HG03442 (cell line): Measurements from ENCODE around the gene TRIO.

ENCODE experiments used
- ATAC-seq: cut with Tn5 transposase; IDR thresholded peaks from one replicate; pipeline ENCODE4 v1.9.1; 2021; ENCODE audit warnings: mild to moderate bottlenecking, moderate library complexity; ENCODE audit not compliant: unreplicated experiment

Gene TRIO

GRCh38 chr5:14145435-14146334, 2.5 kb downstream of the TRIO start:
- no peak for ATAC-seq

GRCh38 chr5:14146725-14147124, 3.6 kb downstream of the TRIO start:
- ATAC-seq, result no peak

DNA sequence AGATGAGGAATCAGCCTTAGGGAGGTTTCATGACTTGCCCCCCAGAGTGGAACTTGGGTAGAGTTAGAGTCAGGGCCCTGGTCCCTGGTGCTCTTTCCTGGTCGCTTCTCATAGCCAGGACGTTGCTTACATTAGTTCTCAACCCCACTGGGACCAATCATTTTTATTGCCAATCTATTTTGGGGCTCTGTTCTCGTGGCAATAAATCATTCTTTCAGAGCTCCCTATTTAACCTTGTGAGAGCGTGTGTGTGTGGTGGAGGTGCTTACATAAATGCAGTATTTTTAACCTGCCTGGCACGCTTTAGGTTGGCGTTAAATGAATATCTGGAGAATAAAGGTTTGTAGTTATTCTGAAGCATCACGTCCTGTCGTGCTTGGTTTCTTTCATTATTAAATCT, 4.1 kb downstream of the TRIO start:
- no peak for ATAC-seq

GRCh38 chr5:14148483-14148882, 5.3 kb downstream of the TRIO start:
- no peak for ATAC-seq

- ATAC-seq, result no peak
These were observed 5.9 kb downstream of the TRIO start for GRCh38 chr5:14148890-14149671.

GRCh38 chr5:14149672-14150274, 6.6 kb downstream of the TRIO start:
- no peak for ATAC-seq

- no peak for ATAC-seq
These were observed 8.3 kb downstream of the TRIO start for GRCh38 chr5:14151416-14151815.

DNA sequence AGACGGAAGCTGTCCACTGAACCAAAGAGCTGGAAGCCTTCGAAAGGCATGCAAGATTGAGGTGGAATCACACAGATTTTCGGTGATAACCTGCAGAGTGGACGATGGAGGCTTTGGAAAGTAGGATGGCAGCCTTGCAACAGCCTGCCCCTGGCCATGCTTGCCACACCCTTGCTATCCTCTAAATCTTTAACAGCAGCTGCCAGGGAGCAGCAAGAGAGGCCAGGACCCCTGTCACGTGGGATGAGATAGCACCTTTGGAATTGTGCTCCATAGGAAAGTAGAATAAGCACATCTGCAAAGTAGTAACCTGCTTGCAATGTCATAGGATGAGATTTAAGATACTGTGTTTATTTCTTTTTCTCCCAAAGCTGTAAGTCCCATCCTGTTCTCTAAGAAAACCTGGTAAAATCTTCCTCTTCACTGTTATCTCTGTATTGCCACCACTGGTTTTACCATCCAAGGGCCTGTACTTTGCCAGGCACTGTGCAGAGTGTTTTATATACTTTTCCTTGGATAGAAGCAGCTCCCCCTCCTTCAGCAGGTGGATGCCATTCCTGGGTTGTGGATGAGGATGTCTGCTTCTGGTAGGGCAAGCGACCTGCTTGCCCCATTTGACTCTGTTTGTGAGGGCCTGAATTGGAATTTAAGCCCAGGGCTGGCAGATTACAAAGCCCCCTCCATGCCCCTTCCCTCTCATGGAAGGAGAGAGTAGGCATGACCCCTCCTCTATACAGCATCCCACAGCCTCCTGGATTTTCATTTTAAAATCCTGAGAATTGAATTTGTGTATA, 10.1 kb downstream of the TRIO start:
- no peak for ATAC-seq

GRCh38 chr5:14153932-14154731, 11.0 kb downstream of the TRIO start:
- peak; percentile 36 for ATAC-seq

GRCh38 chr5:14155075-14155474, 11.9 kb downstream of the TRIO start:
- peak; percentile 47 for ATAC-seq

GRCh38 chr5:14155739-14156138, 12.6 kb downstream of the TRIO start:
- no peak for ATAC-seq

DNA sequence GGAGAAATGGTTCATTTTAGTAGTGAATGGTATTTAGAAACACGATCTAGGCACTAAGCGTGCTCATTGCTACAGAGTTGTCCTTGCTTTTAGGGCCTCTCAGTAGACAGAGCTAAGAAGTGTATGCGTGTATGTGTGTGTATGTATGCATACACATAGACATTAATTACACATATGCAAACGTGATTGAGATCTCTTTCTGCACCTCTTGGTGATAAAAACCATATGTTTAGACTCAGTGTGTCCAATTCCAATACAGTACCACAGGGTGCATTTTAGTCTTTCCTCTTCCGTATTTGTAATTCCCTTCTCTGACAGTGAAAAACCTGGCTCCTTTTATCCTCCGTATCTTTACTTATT, 13.1 kb downstream of the TRIO start:
- ATAC-seq, result peak; percentile 2

DNA sequence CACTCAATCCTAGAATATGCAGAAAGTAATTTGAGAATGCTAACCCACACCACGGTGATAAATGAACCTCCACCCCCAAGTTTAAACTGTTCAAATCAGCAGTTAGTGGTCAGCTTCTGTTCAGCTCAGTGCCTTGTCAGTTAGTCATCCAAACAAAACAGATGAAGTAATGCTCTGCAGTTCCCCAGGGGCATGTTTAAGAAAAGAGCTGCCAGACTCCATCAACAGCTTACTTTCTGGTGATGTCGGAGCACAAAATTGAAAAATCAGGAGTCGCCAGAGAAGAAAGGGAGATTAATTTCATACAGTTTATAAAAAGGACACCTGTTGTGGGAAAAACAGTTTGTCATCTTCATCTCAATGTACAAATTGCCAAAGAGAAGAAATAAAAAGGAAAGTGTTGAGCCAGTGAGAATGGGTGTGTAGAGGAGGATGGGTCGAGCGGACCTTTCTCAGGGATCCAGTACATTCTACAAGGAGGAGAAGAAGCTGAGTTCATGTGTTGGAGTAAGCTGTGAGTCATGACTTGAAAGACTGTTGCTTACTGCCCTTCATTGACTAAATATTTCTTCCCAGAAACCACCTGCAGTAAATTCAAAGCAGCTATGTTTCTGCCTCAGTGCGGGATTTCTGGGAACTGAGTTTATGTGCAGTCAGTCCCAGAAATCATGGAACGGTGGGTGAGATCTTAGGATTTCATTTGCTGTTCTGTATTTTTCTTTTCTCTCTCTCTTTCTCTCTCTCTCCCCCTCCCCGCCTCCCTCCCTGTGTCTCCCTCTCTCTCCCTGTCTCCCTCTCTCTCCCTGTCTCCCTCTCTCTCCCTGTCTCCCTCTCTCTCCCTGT, 13.7 kb downstream of the TRIO start:
- peak; percentile 64 for ATAC-seq

- ATAC-seq, result no peak
These were observed 14.3 kb downstream of the TRIO start for GRCh38 chr5:14157493-14157782.

GRCh38 chr5:14158890-14159666, 15.9 kb downstream of the TRIO start:
- ATAC-seq, result no peak

DNA sequence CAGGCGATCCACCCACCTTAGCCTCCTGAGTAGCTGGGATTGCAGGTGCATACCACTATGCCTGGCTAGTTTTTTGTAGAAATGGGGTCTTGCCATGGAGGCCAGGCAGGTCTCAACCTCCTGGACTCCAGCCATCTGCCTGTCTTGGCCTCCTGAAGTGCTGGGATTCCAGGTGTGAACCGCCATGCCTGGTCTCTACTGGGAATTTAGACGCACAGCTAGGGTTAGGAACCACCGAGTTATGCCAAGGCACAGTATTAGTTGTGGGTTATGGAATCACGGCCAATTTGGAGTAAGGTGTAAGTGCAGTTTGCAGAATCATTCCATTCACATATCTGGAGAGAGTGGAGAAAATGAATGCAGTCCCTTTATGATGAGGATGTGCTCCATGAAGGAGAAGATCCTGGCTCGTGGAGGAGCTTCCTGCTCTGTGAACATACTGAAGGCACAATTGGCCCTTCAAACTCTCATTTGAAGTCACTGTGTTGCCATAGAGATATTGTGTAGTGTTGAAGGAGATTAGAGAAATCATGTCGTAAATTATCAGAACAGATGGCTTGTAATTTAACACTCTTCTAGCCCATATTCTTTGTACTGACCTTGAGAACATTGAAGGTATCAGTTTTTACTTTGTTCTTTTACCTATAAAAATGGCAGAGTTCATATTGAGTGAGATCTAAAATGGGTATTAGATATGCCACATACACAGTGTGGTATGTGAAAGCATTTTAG, 18.8 kb downstream of the TRIO start:
- ATAC-seq, result no peak

DNA sequence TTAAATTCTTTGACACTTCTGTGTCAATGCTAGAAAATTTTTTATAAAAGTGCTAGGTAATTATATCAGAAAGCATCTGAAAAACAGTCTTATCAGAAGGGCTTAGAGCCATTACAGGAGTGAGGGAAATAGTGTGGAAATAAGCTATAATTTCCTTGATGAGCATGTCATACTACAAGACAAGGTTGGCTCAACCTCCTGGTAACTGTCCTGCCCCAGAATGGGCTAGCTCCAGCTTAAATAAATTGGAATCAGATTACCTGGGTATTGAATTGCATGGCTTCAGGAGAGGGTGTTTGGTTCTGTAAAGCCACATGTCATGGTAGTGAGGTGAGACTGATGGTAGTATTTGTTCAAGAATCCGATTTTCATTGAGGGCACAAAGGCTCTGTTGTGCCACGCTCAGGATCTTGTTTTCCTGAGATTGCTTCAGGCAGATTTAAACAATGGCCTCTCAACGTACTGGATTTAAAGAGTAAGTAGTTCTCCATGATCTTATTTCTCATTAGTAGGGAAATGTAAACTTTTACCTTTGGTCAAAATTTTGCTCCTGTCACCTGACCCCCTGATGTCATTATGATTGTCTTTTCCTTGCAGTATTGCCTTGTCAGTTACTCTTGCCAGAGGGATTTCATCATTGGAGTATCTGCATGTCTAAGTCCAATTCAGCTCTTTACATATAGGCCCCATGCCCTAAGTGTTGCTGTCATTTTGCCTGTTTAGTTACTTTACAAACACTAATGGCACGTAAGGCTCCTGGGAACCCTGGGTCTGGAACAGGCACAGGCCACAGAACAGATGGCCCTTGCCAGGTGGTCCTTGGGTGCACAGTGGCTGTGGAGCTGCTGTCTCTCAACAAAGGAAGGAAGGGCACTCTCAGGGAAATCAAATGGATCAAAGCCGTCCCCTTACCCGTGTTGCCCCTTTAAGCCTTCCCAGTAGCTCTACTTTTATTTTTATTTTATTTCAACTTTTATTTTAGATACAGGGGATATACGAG, 21.3 kb downstream of the TRIO start:
- no peak for ATAC-seq
